CD4-positive, CD25-positive, alpha-beta regulatory T cell (primary cell): ENCODE data around the gene PSKH1. TPM values are rescaled to one million over a fixed set of nuclear protein-coding genes. Genes with fewer than 3 reads are reported as not detected.

Experiments
- ATAC-seq, 2 donors: fragments of 150-1000 bp; cut with Tn5 transposase; one replicate each; pipeline ENCODE4 v1.10.0; 2021; ENCODE audit warnings: low read depth in 2 of 2, moderate number of reproducible peaks in 2 of 2, moderate library complexity in 1 of 2
- DNase-seq, 3 donors: peaks; one replicate each; pipeline versions ENCODE4 v3.0.0 to v3.0.0-alpha.2; 2012 to 2022; ENCODE audit warnings: mixed read lengths in 1 of 3
- H3K27ac ChIP-seq: one replicate; pipeline ENCODE4 v1.7.0; 2013; ENCODE audit warnings: mild to moderate bottlenecking, low read length; ENCODE audit not compliant: insufficient read depth, poor library complexity, severe bottlenecking
- H3K27me3 ChIP-seq: one replicate; pipeline ENCODE4 v1.7.0; 2013; ENCODE audit warnings: low read length; ENCODE audit not compliant: control insufficient read depth, insufficient read depth
- H3K36me3 ChIP-seq: one replicate; pipeline ENCODE4 v1.7.0; 2013; ENCODE audit warnings: mild to moderate bottlenecking, low read length, moderate library complexity; ENCODE audit not compliant: control insufficient read depth, insufficient read depth
- H3K4me1 ChIP-seq: 2 replicates; pipeline ENCODE4 v1.7.0; 2013; ENCODE audit warnings: mild to moderate bottlenecking, low read length; ENCODE audit not compliant: insufficient read depth, control insufficient read depth, poor library complexity, severe bottlenecking
- H3K4me3 ChIP-seq: one replicate; pipeline ENCODE4 v1.7.0; 2013; ENCODE audit warnings: low read depth, mild to moderate bottlenecking, low read length, moderate library complexity
- H3K9me3 ChIP-seq, 2 experiments: 1 replicate in 1 of 2; 2 replicates in 1 of 2; pipeline ENCODE4 v1.7.0; 2013; ENCODE audit warnings: low read length in 2 of 2, mild to moderate bottlenecking in 1 of 2, moderate library complexity in 1 of 2; ENCODE audit not compliant: control insufficient read depth in 2 of 2
- H3K27ac Mint-ChIP-seq, 3 donors: one replicate each; pipeline ENCODE4 v1.8.0; 2020 to 2022; ENCODE audit warnings: mild to moderate bottlenecking in 3 of 3, mixed read lengths in 3 of 3, moderate library complexity in 2 of 3
- H3K27me3 Mint-ChIP-seq: one replicate; pipeline ENCODE4 v1.8.0; 2022; ENCODE audit warnings: mild to moderate bottlenecking, mixed read lengths
- H3K36me3 Mint-ChIP-seq: one replicate; pipeline ENCODE4 v1.8.0; 2020; ENCODE audit warnings: mixed read lengths
- H3K4me1 Mint-ChIP-seq, 4 donors: one replicate each; pipeline ENCODE4 v1.8.0; 2020 to 2022; ENCODE audit warnings: mixed read lengths in 4 of 4, mild to moderate bottlenecking in 1 of 4
- H3K4me3 Mint-ChIP-seq, 4 donors: one replicate each; pipeline ENCODE4 v1.8.0; 2020 to 2022; ENCODE audit warnings: mild to moderate bottlenecking in 4 of 4, mixed read lengths in 4 of 4, moderate library complexity in 3 of 4
- H3K9me3 Mint-ChIP-seq, 7 donors: one replicate each; pipeline ENCODE4 v1.8.0; 2020 to 2022; ENCODE audit warnings: mixed read lengths in 7 of 7, mild to moderate bottlenecking in 3 of 7, moderate library complexity in 2 of 7
- polyA plus RNA-seq, 4 donors: library from polyadenylated mRNA; unstranded; fragments of 300-500 nt; fragmentation: Illumina TruSeq; gene quantifications; one replicate each; pipeline ENCODE4 v1.2.3, GENCODE V29; 2021
- total RNA-seq: library from RNA; stranded (reverse); gene quantifications from one replicate; pipeline ENCODE4 v1.2.3, GENCODE V29; 2022

The PSKH1 gene
- total and polyA plus RNA-seq, 5 donors from 2014 or later: 14.3 to 25.3 (median 22.8) TPM

- Histone ChIP-seq H3K9me3 (no peaks in the 10 kb centered on the region), H3K4me3 (no peak overlapping the region), H3K27ac (no peak overlapping the region), H3K27me3 (no peaks in the 10 kb centered on the region), H3K4me1 (no peaks in the 10 kb centered on the region), H3K36me3 (peaks cover 28% of the 10 kb centered on the region)
- H3K27ac Mint-ChIP-seq: peak overlapping the region in 1 of 3 donors; percentile 44
- H3K9me3 Mint-ChIP-seq: no peaks in the 10 kb centered on the region
- H3K27me3 Mint-ChIP-seq: no peaks in the 10 kb centered on the region
- peaks cover 4% of the 10 kb centered on the region for H3K36me3 Mint-ChIP-seq
- no peak overlapping the region for H3K4me3 Mint-ChIP-seq
- H3K4me1 Mint-ChIP-seq: peaks cover 0 to 18% (median 4%) of the 10 kb centered on the region in 4 donors
- no peak for ATAC-seq
- no peak for DNase-seq
These were observed 29.7 kb downstream of the PSKH1 start for GRCh38 chr16:67922740-67923139.

GRCh38 chr16:67923414-67924116 is 30.5 kb downstream of the PSKH1 start:
- H3K4me3 Mint-ChIP-seq: no peak overlapping the region
- Histone ChIP-seq H3K27me3 (no peaks in the 10 kb centered on the region), H3K4me3 (no peak overlapping the region), H3K4me1 (peaks cover 4% of the 10 kb centered on the region), H3K9me3 (no peaks in the 10 kb centered on the region), H3K36me3 (peaks cover 25% of the 10 kb centered on the region), H3K27ac (no peak overlapping the region)
- ATAC-seq: no peak
- peaks cover 0 to 18% (median 1%) of the 10 kb centered on the region in 4 donors for H3K4me1 Mint-ChIP-seq
- peak overlapping the region; percentile 42 to 74 (median 44) for H3K27ac Mint-ChIP-seq
- H3K9me3 Mint-ChIP-seq: no peaks in the 10 kb centered on the region
- no peak for DNase-seq
- H3K27me3 Mint-ChIP-seq: no peaks in the 10 kb centered on the region
- no peaks in the 10 kb centered on the region for H3K36me3 Mint-ChIP-seq

GRCh38 chr16:67924140-67924906 is 31.3 kb downstream of the PSKH1 start:
- H3K27ac ChIP-seq: no peak overlapping the region
- Mint-ChIP-seq H3K36me3 (no peaks in the 10 kb centered on the region), H3K9me3 (no peaks in the 10 kb centered on the region), H3K4me3 (no peak overlapping the region), H3K27me3 (no peaks in the 10 kb centered on the region), H3K27ac (peak overlapping the region in 1 of 3 donors; percentile 8), H3K4me1 (peaks cover 0 to 17% (median 2%) of the 10 kb centered on the region in 4 donors)
- no peaks in the 10 kb centered on the region for H3K27me3 ChIP-seq
- ATAC-seq: no peak
- H3K4me3 ChIP-seq: no peak overlapping the region
- peaks cover 6% of the 10 kb centered on the region for H3K4me1 ChIP-seq
- DNase-seq: no peak
- H3K36me3 ChIP-seq: peaks cover 22% of the 10 kb centered on the region
- H3K9me3 ChIP-seq: no peaks in the 10 kb centered on the region

GRCh38 chr16:67926181-67926750 is 33.2 kb downstream of the PSKH1 start:
- H3K4me3 ChIP-seq: no peak overlapping the region
- no peak overlapping the region for H3K27ac ChIP-seq
- Mint-ChIP-seq H3K4me3 (no peak overlapping the region), H3K27me3 (no peaks in the 10 kb centered on the region), H3K36me3 (no peaks in the 10 kb centered on the region), H3K9me3 (peaks cover 0 to 1% (median 0%) of the 10 kb centered on the region in 7 donors), H3K4me1 (peaks cover 0 to 17% (median 2%) of the 10 kb centered on the region in 4 donors), H3K27ac (no peak overlapping the region)
- DNase-seq (no peak), ATAC-seq (no peak)
- H3K36me3 ChIP-seq: peaks cover 19% of the 10 kb centered on the region
- no peaks in the 10 kb centered on the region for H3K9me3 ChIP-seq
- peaks cover 6% of the 10 kb centered on the region for H3K4me1 ChIP-seq
- H3K27me3 ChIP-seq: no peaks in the 10 kb centered on the region

DNA sequence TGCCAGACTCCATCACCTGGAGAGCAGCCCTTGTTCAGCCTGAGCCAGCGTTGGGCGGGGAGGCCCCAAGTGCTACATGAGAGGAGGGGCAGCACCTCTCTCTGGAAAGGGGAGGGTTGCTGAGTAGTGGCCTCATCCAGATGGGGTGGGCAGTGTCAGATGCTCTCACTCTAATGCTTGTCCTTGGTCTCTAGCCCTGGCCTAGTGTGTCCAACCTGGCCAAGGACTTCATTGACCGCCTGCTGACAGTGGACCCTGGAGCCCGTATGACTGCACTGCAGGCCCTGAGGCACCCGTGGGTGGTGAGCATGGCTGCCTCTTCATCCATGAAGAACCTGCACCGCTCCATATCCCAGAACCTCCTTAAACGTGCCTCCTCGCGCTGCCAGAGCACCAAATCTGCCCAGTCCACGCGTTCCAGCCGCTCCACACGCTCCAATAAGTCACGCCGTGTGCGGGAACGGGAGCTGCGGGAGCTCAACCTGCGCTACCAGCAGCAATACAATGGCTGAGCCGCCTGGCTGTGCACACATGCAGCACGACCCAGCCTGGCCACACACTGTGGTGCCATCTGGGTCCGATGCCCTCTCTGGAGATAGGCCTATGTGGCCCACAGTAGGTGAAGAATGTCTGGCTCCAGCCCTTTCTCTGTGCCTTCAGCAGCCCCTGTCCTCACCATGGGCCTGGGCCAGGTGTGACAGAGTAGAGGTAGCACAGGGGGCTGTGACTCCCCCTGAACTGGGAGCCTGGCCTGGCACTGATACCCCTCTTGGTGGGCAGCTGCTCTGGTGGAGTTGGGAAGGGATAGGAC is 34.3 kb downstream of the PSKH1 start:
- Histone ChIP-seq H3K27ac (no peak overlapping the region), H3K36me3 (peaks cover 24% of the 10 kb centered on the region), H3K9me3 (no peaks in the 10 kb centered on the region), H3K4me1 (peaks cover 6% of the 10 kb centered on the region), H3K27me3 (no peaks in the 10 kb centered on the region), H3K4me3 (no peak overlapping the region)
- H3K9me3 Mint-ChIP-seq: peaks cover 0 to 1% (median 0%) of the 10 kb centered on the region in 7 donors
- no peak for ATAC-seq
- peaks cover 0 to 11% (median 2%) of the 10 kb centered on the region in 4 donors for H3K4me1 Mint-ChIP-seq
- H3K27ac Mint-ChIP-seq: no peak overlapping the region
- no peak for DNase-seq
- H3K4me3 Mint-ChIP-seq: no peak overlapping the region
- no peaks in the 10 kb centered on the region for H3K27me3 Mint-ChIP-seq
- no peaks in the 10 kb centered on the region for H3K36me3 Mint-ChIP-seq

DNA sequence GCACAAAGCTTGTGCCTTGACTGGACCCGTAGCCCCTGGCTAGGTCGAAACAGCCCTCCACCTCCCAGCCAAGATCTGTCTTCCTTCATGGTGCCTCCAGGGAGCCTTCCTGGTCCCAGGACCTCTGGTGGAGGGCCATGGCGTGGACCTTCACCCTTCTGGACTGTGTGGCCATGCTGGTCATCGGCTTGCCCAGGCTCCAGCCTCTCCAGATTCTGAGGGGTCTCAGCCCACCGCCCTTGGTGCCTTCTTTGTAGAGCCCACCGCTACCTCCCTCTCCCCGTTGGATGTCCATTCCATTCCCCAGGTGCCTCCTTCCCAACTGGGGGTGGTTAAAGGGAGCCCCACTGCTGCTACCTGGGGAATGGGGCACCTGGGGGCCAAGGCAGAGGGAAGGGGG is 35.1 kb downstream of the PSKH1 start:
- Histone ChIP-seq H3K27ac (no peak overlapping the region), H3K4me1 (peaks cover 6% of the 10 kb centered on the region), H3K9me3 (no peaks in the 10 kb centered on the region), H3K36me3 (peaks cover 25% of the 10 kb centered on the region), H3K4me3 (no peak overlapping the region), H3K27me3 (no peaks in the 10 kb centered on the region)
- H3K36me3 Mint-ChIP-seq: no peaks in the 10 kb centered on the region
- DNase-seq: no peak
- H3K27me3 Mint-ChIP-seq: no peaks in the 10 kb centered on the region
- no peak for ATAC-seq
- no peak overlapping the region for H3K4me3 Mint-ChIP-seq
- H3K9me3 Mint-ChIP-seq: peaks cover 0 to 1% (median 0%) of the 10 kb centered on the region in 7 donors
- H3K4me1 Mint-ChIP-seq: peaks cover 0 to 11% (median 2%) of the 10 kb centered on the region in 4 donors
- H3K27ac Mint-ChIP-seq: peak overlapping the region in 1 of 3 donors; percentile 31
